NT2/D1 (cell line): Measurements from ENCODE around the gene PDE4B.

ENCODE experiments used
- SUZ12 ChIP-seq: IDR thresholded peaks from 2 replicates; pipeline ENCODE4 v1.6.1; 2011; ENCODE audit not compliant: insufficient read length, insufficient read depth; ENCODE audit errors: extremely low read depth
- YY1 ChIP-seq: IDR thresholded peaks from 2 replicates; pipeline ENCODE4 v1.6.1; 2011; ENCODE audit not compliant: insufficient read length, insufficient read depth
- ZNF274 ChIP-seq: IDR thresholded peaks from 2 replicates; pipeline ENCODE4 v1.6.1; 2011; ENCODE audit warnings: mild to moderate bottlenecking, low read depth, low read length

GRCh38 chr1:66143651-66144050 lies 351.0 kb downstream of the PDE4B start:
- TF ChIP-seq YY1 (no peak), ZNF274 (no peak), SUZ12 (no peak)
